HEK293 (cell line): ENCODE data around the gene CACHD1.
A peak's percentile ranks its signal among the peaks of the same experiment; 100 is the strongest.

Source experiments
- CTCF ChIA-PET: fragments of 350-600 bp; formaldehyde crosslinking; extraction: SDS; loops from one replicate; lab custom pipeline; 2021; ENCODE audit warnings: antibody characterized with exemption; lab: Yijun Ruan, JAX
- POLR2A ChIA-PET: fragments of 300-600 bp; formaldehyde crosslinking; extraction: SDS; loops from one replicate; lab custom pipeline; 2020; ENCODE audit warnings: antibody characterized with exemption, inconsistent platforms; lab: Yijun Ruan, JAX
- H3K27ac ChIP-seq: fragments of 200-500 bp; sonication (Bioruptor generic); 2 replicates; pipeline ENCODE4 v1.5.1; 2014; ENCODE audit warnings: low read depth, low read length, control low read depth, inconsistent platforms; ENCODE audit errors: extremely low read depth
- H3K36me3 ChIP-seq, 2 experiments: fragments of 200-500 bp in 1 of 2; sonication (Bioruptor generic) in 1 of 2; 1 replicate in 1 of 2; 2 replicates in 1 of 2; pipeline ENCODE4 v1.5.1; 2014 to 2017; ENCODE audit warnings: inconsistent platforms in 2 of 2, low read length in 2 of 2; ENCODE audit not compliant: control insufficient read depth in 2 of 2, insufficient read depth in 1 of 2
- H3K4me1 ChIP-seq: fragments of 200-500 bp; sonication (Bioruptor generic); 2 replicates; pipeline ENCODE4 v1.5.1; 2014; ENCODE audit warnings: mild to moderate bottlenecking, low read length, inconsistent platforms; ENCODE audit not compliant: control insufficient read depth, insufficient read depth
- H3K4me3 ChIP-seq: 2 replicates; pipeline ENCODE4 v1.5.1; 2011; ENCODE audit warnings: low read depth, mild to moderate bottlenecking, control low read depth, low read length, moderate library complexity
- H3K9me3 ChIP-seq: fragments of 200-500 bp; sonication (Bioruptor generic); 2 replicates; pipeline ENCODE4 v1.5.1; 2014; ENCODE audit warnings: low read depth, low read length, inconsistent platforms; ENCODE audit not compliant: control insufficient read depth, insufficient read depth
- MYNN ChIP-seq: fragments of 450-650 bp; formaldehyde crosslinking; IDR thresholded peaks from 2 replicates; pipeline ENCODE4 v1.5.1; 2016; ENCODE audit warnings: missing biosample characterization, missing genetic modification characterization, borderline replicate concordance
- PRDM4 ChIP-seq: fragments of 450-650 bp; formaldehyde crosslinking; IDR thresholded peaks from 2 replicates; pipeline ENCODE4 v1.5.1; 2017; ENCODE audit warnings: missing biosample characterization, missing genetic modification characterization
- SP2 ChIP-seq: fragments of 450-650 bp; formaldehyde crosslinking; IDR thresholded peaks from 2 replicates; pipeline ENCODE4 v1.5.1; 2016; ENCODE audit warnings: missing biosample characterization, missing genetic modification characterization
- ZFHX2 ChIP-seq: fragments of 450-650 bp; formaldehyde crosslinking; conservative IDR thresholded peaks from 2 replicates; pipeline ENCODE4 v1.5.1; 2016; ENCODE audit warnings: missing biosample characterization, missing genetic modification characterization
- ZIC2 ChIP-seq: fragments of 450-650 bp; formaldehyde crosslinking; IDR thresholded peaks from 2 replicates; pipeline ENCODE4 v1.5.1; 2016; ENCODE audit warnings: missing biosample characterization, missing genetic modification characterization
- ZNF148 ChIP-seq: fragments of 450-650 bp; formaldehyde crosslinking; IDR thresholded peaks from 2 replicates; pipeline ENCODE4 v1.5.0; 2017; ENCODE audit warnings: missing biosample characterization, missing genetic modification characterization, borderline replicate concordance
- ZNF280D ChIP-seq: fragments of 450-650 bp; formaldehyde crosslinking; IDR thresholded peaks from 2 replicates; pipeline ENCODE4 v1.5.1; 2016; ENCODE audit warnings: missing biosample characterization, missing genetic modification characterization
- ZNF335 ChIP-seq: fragments of 450-650 bp; formaldehyde crosslinking; conservative IDR thresholded peaks from 2 replicates; pipeline ENCODE4 v1.5.1; 2016; ENCODE audit warnings: missing biosample characterization, missing genetic modification characterization
- ZNF501 ChIP-seq: fragments of 450-650 bp; formaldehyde crosslinking; IDR thresholded peaks from 2 replicates; pipeline ENCODE4 v1.5.1; 2016; ENCODE audit warnings: missing biosample characterization, missing genetic modification characterization
- ZNF513 ChIP-seq: fragments of 450-650 bp; IDR thresholded peaks from 2 replicates; pipeline ENCODE4 v1.5.1; 2018; ENCODE audit warnings: missing biosample characterization, missing genetic modification characterization
- ZNF571 ChIP-seq: fragments of 450-650 bp; formaldehyde crosslinking; IDR thresholded peaks from 2 replicates; pipeline ENCODE4 v1.5.0; 2017; ENCODE audit warnings: missing biosample characterization, missing genetic modification characterization
- ZNF645 ChIP-seq: fragments of 450-650 bp; formaldehyde crosslinking; IDR thresholded peaks from 2 replicates; pipeline ENCODE4; 2016; ENCODE audit warnings: missing biosample characterization, missing genetic modification characterization
- ZNF660 ChIP-seq: fragments of 450-650 bp; IDR thresholded peaks from 2 replicates; pipeline ENCODE4 v1.5.1; 2018; ENCODE audit warnings: missing biosample characterization, mild to moderate bottlenecking, missing genetic modification characterization
- ZNF670 ChIP-seq: fragments of 450-650 bp; formaldehyde crosslinking; IDR thresholded peaks from 2 replicates; pipeline ENCODE4 v1.5.1; 2016; ENCODE audit warnings: missing biosample characterization, missing genetic modification characterization, low read depth
- ZNF76 ChIP-seq: fragments of 450-650 bp; formaldehyde crosslinking; IDR thresholded peaks from 2 replicates; pipeline ENCODE4; 2016; ENCODE audit warnings: low read depth, missing biosample characterization, missing genetic modification characterization, borderline replicate concordance
- ZSCAN18 ChIP-seq: fragments of 450-650 bp; formaldehyde crosslinking; IDR thresholded peaks from 2 replicates; pipeline ENCODE4 v1.5.1; 2016; ENCODE audit warnings: missing biosample characterization, missing genetic modification characterization
- TF ChIP-seq, protein P1 (sequence below): fragments of 450-650 bp; formaldehyde crosslinking; IDR thresholded peaks from 2 replicates; pipeline ENCODE4 v1.5.1; 2016; ENCODE audit warnings: missing biosample characterization, missing genetic modification characterization, borderline replicate concordance

CACHD1 gene

GRCh38 chr1:64616039-64616438, 146.1 kb downstream of the CACHD1 start:
- Histone ChIP-seq H3K4me1 (peaks cover 9% of the 10 kb centered on the region), H3K36me3 (peaks cover 0 to 8% of the 10 kb centered on the region in 2 experiments; a peak in 2 of 3 replicates), H3K27ac (no peak overlapping the region), H3K4me3 (no peak overlapping the region), H3K9me3 (no peaks in the 10 kb centered on the region)
- TF ChIP-seq ZNF76 (tag by site-specific recombination) = no peak
- TF ChIP-seq ZNF571 (tag by site-specific recombination) = no peak
- no peak for TF ChIP-seq ZNF148 (tag by site-specific recombination)
- peak; percentile 26; the same call in 1 of the 2 replicates for TF ChIP-seq PRDM4
- ChIA-PET POLR2A (no interaction called here), CTCF (interaction anchor here (0.7 to 1.3 kb wide), 3 partner anchors 15 to 449 kb away, joined by 3 to 4 read pairs (median 3); no protein-coding TSS in a partner anchor)

DNA sequence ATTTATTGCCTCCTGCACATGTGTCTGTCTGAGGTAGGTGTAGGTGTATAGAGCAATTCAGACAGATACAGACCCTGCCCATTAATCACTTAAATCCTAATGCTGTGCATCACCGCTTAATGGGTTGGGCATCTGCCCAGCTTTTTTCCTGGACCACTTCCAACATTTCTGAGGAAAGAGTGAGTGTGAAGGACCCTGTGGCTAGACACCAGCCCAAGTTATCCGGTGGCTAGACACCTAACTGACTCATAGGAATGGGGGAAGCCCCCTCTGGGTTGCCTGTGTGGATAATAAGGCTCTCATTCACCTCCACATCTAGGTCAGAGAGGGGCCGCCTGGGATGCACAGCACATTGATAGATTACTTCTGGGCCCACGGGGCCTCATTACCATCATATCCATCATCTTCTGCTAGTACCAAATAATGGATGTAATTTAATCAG, 153.8 kb downstream of the CACHD1 start:
- Histone ChIP-seq H3K4me1 (peaks cover 11% of the 10 kb centered on the region), H3K9me3 (no peaks in the 10 kb centered on the region), H3K27ac (peak overlapping the region; percentile 42; the same call in 1 of the 2 replicates), H3K4me3 (no peak overlapping the region), H3K36me3 (no peaks in the 10 kb centered on the region)
- ChIA-PET CTCF (interaction anchor here (0.6 kb wide), 1 partner anchor 312 kb away, joined by 3 read pairs; no protein-coding TSS in a partner anchor), POLR2A (interaction anchor here (1.4 kb wide), 1 partner anchor 28 kb away, joined by 4 read pairs; no protein-coding TSS in a partner anchor)
- TF ChIP-seq ZNF513 (tag by site-specific recombination) = no peak
- no peak for TF ChIP-seq ZSCAN18
- 0 out of 2 replicates have a peak, but pooled peaks have one; percentile 26 for TF ChIP-seq ZNF335
- peak; percentile 83 for TF ChIP-seq ZIC2
- TF ChIP-seq ZNF660 (tag by site-specific recombination) = no peak
- no peak for TF ChIP-seq ZNF645 (tag by site-specific recombination)
- TF ChIP-seq MYNN (tag by site-specific recombination) = no peak
- TF ChIP-seq ZNF670 (tag by site-specific recombination) = no peak
- TF ChIP-seq ZFHX2 (tag by site-specific recombination) = peak; percentile 31; the same call in 1 of the 2 replicates
- no peak for TF ChIP-seq SP2
- 0 out of 2 replicates have a peak, but pooled peaks have one; percentile 20 for TF ChIP-seq ZNF501 (tag by site-specific recombination)
- TF ChIP-seq ZNF280D (tag by site-specific recombination) = no peak
- TF ChIP-seq, protein P1, sequence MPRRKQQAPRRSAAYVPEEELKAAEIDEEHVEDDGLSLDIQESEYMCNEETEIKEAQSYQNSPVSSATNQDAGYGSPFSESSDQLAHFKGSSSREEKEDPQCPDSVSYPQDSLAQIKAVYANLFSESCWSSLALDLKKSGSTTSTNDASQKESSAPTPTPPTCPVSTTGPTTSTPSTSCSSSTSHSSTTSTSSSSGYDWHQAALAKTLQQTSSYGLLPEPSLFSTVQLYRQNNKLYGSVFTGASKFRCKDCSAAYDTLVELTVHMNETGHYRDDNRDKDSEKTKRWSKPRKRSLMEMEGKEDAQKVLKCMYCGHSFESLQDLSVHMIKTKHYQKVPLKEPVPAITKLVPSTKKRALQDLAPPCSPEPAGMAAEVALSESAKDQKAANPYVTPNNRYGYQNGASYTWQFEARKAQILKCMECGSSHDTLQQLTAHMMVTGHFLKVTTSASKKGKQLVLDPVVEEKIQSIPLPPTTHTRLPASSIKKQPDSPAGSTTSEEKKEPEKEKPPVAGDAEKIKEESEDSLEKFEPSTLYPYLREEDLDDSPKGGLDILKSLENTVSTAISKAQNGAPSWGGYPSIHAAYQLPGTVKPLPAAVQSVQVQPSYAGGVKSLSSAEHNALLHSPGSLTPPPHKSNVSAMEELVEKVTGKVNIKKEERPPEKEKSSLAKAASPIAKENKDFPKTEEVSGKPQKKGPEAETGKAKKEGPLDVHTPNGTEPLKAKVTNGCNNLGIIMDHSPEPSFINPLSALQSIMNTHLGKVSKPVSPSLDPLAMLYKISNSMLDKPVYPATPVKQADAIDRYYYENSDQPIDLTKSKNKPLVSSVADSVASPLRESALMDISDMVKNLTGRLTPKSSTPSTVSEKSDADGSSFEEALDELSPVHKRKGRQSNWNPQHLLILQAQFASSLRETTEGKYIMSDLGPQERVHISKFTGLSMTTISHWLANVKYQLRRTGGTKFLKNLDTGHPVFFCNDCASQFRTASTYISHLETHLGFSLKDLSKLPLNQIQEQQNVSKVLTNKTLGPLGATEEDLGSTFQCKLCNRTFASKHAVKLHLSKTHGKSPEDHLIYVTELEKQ (tag by site-specific recombination) = no peak
